Measurements from ENCODE around the gene L3MBTL4.

- TF ChIP-seq POLR2A (IDR thresholded peaks at IDR 0.05) (no peak), CTCF (IDR thresholded peaks at IDR 0.05) (no peak)
Measured at GRCh38 chr18:6111726-6112125, 303.0 kb downstream of the L3MBTL4 start.
